Naive B cell (primary cell): ENCODE measurements around the gene SCGB1C1. TPM values are rescaled to one million over a fixed set of nuclear protein-coding genes. Genes with fewer than 3 reads are reported as not detected.

Experiments used
- ATAC-seq, 2 donors: fragments of 150-1000 bp; cut with Tn5 transposase; 2 replicates each; pipeline ENCODE4 v1.10.0; 2021; ENCODE audit warnings: low read depth in 2 of 2, mild to moderate bottlenecking in 2 of 2, moderate library complexity in 2 of 2
- DNase-seq: peaks from one replicate; pipeline ENCODE4 v3.0.0; 2022
- H3K27ac Mint-ChIP-seq, 6 donors: one replicate each; pipeline ENCODE4 v1.8.0; 2020 to 2022; ENCODE audit warnings: mild to moderate bottlenecking in 6 of 6, mixed read lengths in 6 of 6, moderate library complexity in 5 of 6, inconsistent platforms in 2 of 6
- H3K27me3 Mint-ChIP-seq, 3 donors: one replicate each; pipeline ENCODE4 v1.8.0; 2021 to 2022; ENCODE audit warnings: mixed read lengths in 3 of 3, mild to moderate bottlenecking in 1 of 3
- H3K36me3 Mint-ChIP-seq, 2 donors: one replicate each; pipeline ENCODE4 v1.8.0; 2020 to 2022; ENCODE audit warnings: mixed read lengths in 2 of 2, inconsistent platforms in 1 of 2, mild to moderate bottlenecking in 1 of 2
- H3K4me1 Mint-ChIP-seq, 3 donors: one replicate each; pipeline ENCODE4 v1.8.0; 2020 to 2022; ENCODE audit warnings: mixed read lengths in 3 of 3, inconsistent platforms in 1 of 3, mild to moderate bottlenecking in 1 of 3, moderate library complexity in 1 of 3
- H3K4me3 Mint-ChIP-seq, 8 donors: one replicate each; pipeline ENCODE4 v1.8.0; 2020 to 2022; ENCODE audit warnings: mild to moderate bottlenecking in 8 of 8, mixed read lengths in 8 of 8, moderate library complexity in 8 of 8, inconsistent platforms in 2 of 8
- H3K9me3 Mint-ChIP-seq, 7 donors: one replicate each; pipeline ENCODE4 v1.8.0; 2020 to 2022; ENCODE audit warnings: mixed read lengths in 7 of 7, mild to moderate bottlenecking in 5 of 7, inconsistent platforms in 2 of 7, moderate library complexity in 1 of 7
- polyA plus RNA-seq, 6 donors: library from polyadenylated mRNA; unstranded; fragments of 300-500 nt; fragmentation: Illumina TruSeq; gene quantifications; one replicate each; pipeline ENCODE4 v1.2.3, GENCODE V29; 2021; ENCODE audit warnings: low read depth in 6 of 6

SCGB1C1 gene
- polyA plus RNA-seq, 6 donors from 2014 or later = 1.9 to 2.1 TPM; not detected in 4

- ATAC-seq = no peak
These were observed 7.5 kb downstream of the SCGB1C1 start for GRCh38 chr11:200224-201003.

GRCh38 chr11:201966-202365 lies 9.1 kb downstream of the SCGB1C1 start:
- Mint-ChIP-seq H3K36me3 (peaks cover 0 to 11% of the 10 kb centered on the region in 2 donors), H3K4me3 (peak overlapping the region in 1 of 8 donors; percentile 69), H3K27me3 (no peaks in the 10 kb centered on the region), H3K4me1 (peaks cover 28 to 49% (median 47%) of the 10 kb centered on the region in 3 donors), H3K27ac (peak overlapping the region in 3 of 6 donors; percentile 44 to 74 (median 62)), H3K9me3 (no peaks in the 10 kb centered on the region)
- no peak for DNase-seq
- no peak for ATAC-seq

More at GRCh38 chr11:200224-201003, 7.5 kb downstream of the SCGB1C1 start:
- H3K9me3 Mint-ChIP-seq = no peaks in the 10 kb centered on the region
- peak overlapping the region in 1 of 6 donors; percentile 4 for H3K27ac Mint-ChIP-seq
- H3K27me3 Mint-ChIP-seq = no peaks in the 10 kb centered on the region
- peaks cover 24 to 37% (median 33%) of the 10 kb centered on the region in 3 donors for H3K4me1 Mint-ChIP-seq
- DNase-seq = no peak
- peaks cover 0 to 9% of the 10 kb centered on the region in 2 donors for H3K36me3 Mint-ChIP-seq
- no peak overlapping the region for H3K4me3 Mint-ChIP-seq

- Mint-ChIP-seq H3K4me1 (peaks cover 33 to 49% (median 47%) of the 10 kb centered on the region in 3 donors), H3K4me3 (peak overlapping the region in 1 of 8 donors; percentile 69), H3K27me3 (no peaks in the 10 kb centered on the region), H3K9me3 (peaks cover 0 to under 1% (median 0%) of the 10 kb centered on the region in 7 donors), H3K27ac (peak overlapping the region in 4 of 6 donors; percentile 2 to 87 (median 32)), H3K36me3 (peaks cover 0 to 16% of the 10 kb centered on the region in 2 donors)
- no peak for ATAC-seq
- DNase-seq = no peak
These were observed 9.6 kb downstream of the SCGB1C1 start for GRCh38 chr11:202490-202889.

GRCh38 chr11:203056-203944 lies 10.4 kb downstream of the SCGB1C1 start:
- ATAC-seq = no peak
- Mint-ChIP-seq H3K4me3 (peak overlapping the region in 4 of 8 donors; percentile 12 to 68 (median 27)), H3K27ac (peak overlapping the region in 2 of 6 donors; percentile 58 to 76), H3K4me1 (peaks cover 36 to 51% (median 49%) of the 10 kb centered on the region in 3 donors), H3K9me3 (peaks cover 0 to 2% (median 0%) of the 10 kb centered on the region in 7 donors), H3K27me3 (no peaks in the 10 kb centered on the region), H3K36me3 (peaks cover 0 to 18% of the 10 kb centered on the region in 2 donors)
- DNase-seq = no peak

- Mint-ChIP-seq H3K27ac (peak overlapping the region in 1 of 6 donors; percentile 76), H3K9me3 (peaks cover 0 to 2% (median 0%) of the 10 kb centered on the region in 7 donors), H3K4me3 (peak overlapping the region in 2 of 8 donors; percentile 67 to 68), H3K4me1 (peaks cover 40 to 52% (median 49%) of the 10 kb centered on the region in 3 donors), H3K27me3 (no peaks in the 10 kb centered on the region), H3K36me3 (peaks cover 0 to 18% of the 10 kb centered on the region in 2 donors)
- DNase-seq = no peak
- ATAC-seq = no peak
These were observed 11.2 kb downstream of the SCGB1C1 start for GRCh38 chr11:203945-204586.

GRCh38 chr11:204587-205109 lies 11.8 kb downstream of the SCGB1C1 start:
- peak overlapping the region in 1 of 6 donors; percentile 38 for H3K27ac Mint-ChIP-seq
- no peaks in the 10 kb centered on the region for H3K27me3 Mint-ChIP-seq
- peak overlapping the region in 3 of 8 donors; percentile 50 to 99 (median 97) for H3K4me3 Mint-ChIP-seq
- ATAC-seq (no peak), DNase-seq (no peak)
- peaks cover 40 to 54% (median 53%) of the 10 kb centered on the region in 3 donors for H3K4me1 Mint-ChIP-seq
- peaks cover 0 to 18% of the 10 kb centered on the region in 2 donors for H3K36me3 Mint-ChIP-seq
- H3K9me3 Mint-ChIP-seq = peaks cover 0 to 2% (median 0%) of the 10 kb centered on the region in 7 donors

- peak overlapping the region in 3 of 6 donors; percentile 24 to 98 (median 79) for H3K27ac Mint-ChIP-seq
- peaks cover 0 to 2% (median 0%) of the 10 kb centered on the region in 7 donors for H3K9me3 Mint-ChIP-seq
- H3K36me3 Mint-ChIP-seq = peaks cover 0 to 18% of the 10 kb centered on the region in 2 donors
- ATAC-seq (no peak), DNase-seq (no peak)
- H3K27me3 Mint-ChIP-seq = no peaks in the 10 kb centered on the region
- H3K4me1 Mint-ChIP-seq = peaks cover 46 to 61% (median 61%) of the 10 kb centered on the region in 3 donors
- peak overlapping the region; percentile 94 to 100 (median 96) for H3K4me3 Mint-ChIP-seq
These were observed 12.5 kb downstream of the SCGB1C1 start for GRCh38 chr11:205221-206001.

GRCh38 chr11:206002-206384 lies 13.1 kb downstream of the SCGB1C1 start:
- ATAC-seq (no peak), DNase-seq (no peak)
- H3K4me1 Mint-ChIP-seq = peaks cover 43 to 66% (median 62%) of the 10 kb centered on the region in 3 donors
- H3K4me3 Mint-ChIP-seq = peak overlapping the region; percentile 94 to 100 (median 96)
- peak overlapping the region in 5 of 6 donors; percentile 78 to 98 (median 97) for H3K27ac Mint-ChIP-seq
- H3K36me3 Mint-ChIP-seq = peaks cover 0 to 18% of the 10 kb centered on the region in 2 donors
- H3K27me3 Mint-ChIP-seq = no peaks in the 10 kb centered on the region
- peaks cover 0 to 2% (median 0%) of the 10 kb centered on the region in 7 donors for H3K9me3 Mint-ChIP-seq

- peaks cover 46 to 67% (median 59%) of the 10 kb centered on the region in 3 donors for H3K4me1 Mint-ChIP-seq
- H3K9me3 Mint-ChIP-seq = peaks cover 0 to 2% (median 0%) of the 10 kb centered on the region in 7 donors
- H3K4me3 Mint-ChIP-seq = peak overlapping the region; percentile 94 to 100 (median 98)
- no peak for DNase-seq
- no peaks in the 10 kb centered on the region for H3K27me3 Mint-ChIP-seq
- H3K36me3 Mint-ChIP-seq = peaks cover 0 to 18% of the 10 kb centered on the region in 2 donors
- ATAC-seq = no peak
- H3K27ac Mint-ChIP-seq = peak overlapping the region; percentile 93 to 99 (median 98)
These were observed 13.8 kb downstream of the SCGB1C1 start for GRCh38 chr11:206526-207207.

- peaks cover 0 to 18% of the 10 kb centered on the region in 2 donors for H3K36me3 Mint-ChIP-seq
- H3K27ac Mint-ChIP-seq = peak within 1 kb of the TSS; percentile 96 to 100 (median 99)
- DNase-seq = peak; percentile 97
- H3K9me3 Mint-ChIP-seq = peaks cover 0 to 2% (median 0%) of the 10 kb centered on the region in 7 donors
- H3K4me1 Mint-ChIP-seq = peaks cover 44 to 61% (median 53%) of the 10 kb centered on the region in 3 donors
- peak within 1 kb of the TSS; percentile 94 to 100 (median 98) for H3K4me3 Mint-ChIP-seq
- peak; percentile 82 for ATAC-seq
- no peaks in the 10 kb centered on the region for H3K27me3 Mint-ChIP-seq
These were observed 14.5 kb downstream of the SCGB1C1 start, which contains the start of the genes BET1L and RIC8A for GRCh38 chr11:207208-207862. BET1L (minus strand) TSS chr11:207399; CDS start chr11:207321, 78 bp downstream. RIC8A (plus strand) TSS chr11:207708; CDS start chr11:208855, 1,147 bp downstream.

- ATAC-seq = peak; percentile 10 to 16
- Mint-ChIP-seq H3K4me3 (peak overlapping the region; percentile 94 to 100 (median 98)), H3K9me3 (peaks cover 0 to 2% (median 0%) of the 10 kb centered on the region in 7 donors), H3K27ac (peak overlapping the region; percentile 96 to 100 (median 99)), H3K4me1 (peaks cover 42 to 56% (median 48%) of the 10 kb centered on the region in 3 donors), H3K27me3 (no peaks in the 10 kb centered on the region), H3K36me3 (peaks cover 0 to 18% of the 10 kb centered on the region in 2 donors)
- no peak for DNase-seq
These were observed 14.9 kb downstream of the SCGB1C1 start for GRCh38 chr11:207863-208180.
